ENCODE measurements around the gene ALDH1A2. TPM values are rescaled to one million over a fixed set of nuclear protein-coding genes. Genes with fewer than 3 reads are reported as not detected.

ALDH1A2 gene
- total and polyA plus RNA-seq, 4 donors: 3.6 to 28.4 (median 9.5) TPM

GRCh38 chr15:58062983-58063382 is 2.5 kb downstream of the ALDH1A2 start:
- H3K27me3 ChIP-seq (ENCODE audit: control insufficient read depth in 3 of 3, insufficient read depth in 3 of 3, low read length in 2 of 3): peaks cover 0 to 37% (median 23%) of the 10 kb centered on the region in 3 donors
- no peaks in the 10 kb centered on the region for H3K36me3 ChIP-seq (ENCODE audit: control insufficient read depth in 4 of 4, insufficient read depth in 4 of 4, low read length in 4 of 4)
- no peak overlapping the region for H3K27ac ChIP-seq (ENCODE audit: low read depth in 1 of 2, low read length in 1 of 2)
- 83 to 87% methylated on average over 4 of the region's 4 CpGs for WGBS, 2 donors
- H3K9me3 ChIP-seq (ENCODE audit: control insufficient read depth in 4 of 4, insufficient read depth in 3 of 4, low read length in 3 of 4): peaks cover 0 to 8% (median 0%) of the 10 kb centered on the region in 4 donors
- ATAC-seq (ENCODE audit: insufficient read depth, low FRiP score) (no peak), DNase-seq (no peak)
- H3K4me1 ChIP-seq (ENCODE audit: control insufficient read depth in 5 of 5, insufficient read depth in 5 of 5, low read length in 5 of 5): peaks cover 0 to 14% (median 4%) of the 10 kb centered on the region in 5 donors
- TF ChIP-seq CTCF (IDR thresholded peaks at IDR 0.05; ENCODE audit: control extremely low read depth, extremely low read depth): no peak
- no peak overlapping the region for H3K4me3 ChIP-seq
- no peak overlapping the region for H3K9ac ChIP-seq (ENCODE audit: insufficient read depth in 1 of 2, low read length in 2 of 2)

- Histone ChIP-seq H3K27me3 (ENCODE audit: control insufficient read depth in 3 of 3, insufficient read depth in 3 of 3, low read length in 2 of 3) (peaks cover 0 to 37% (median 23%) of the 10 kb centered on the region in 3 donors), H3K4me3 (no peak overlapping the region), H3K9ac (ENCODE audit: insufficient read depth in 1 of 2, low read length in 2 of 2) (no peak overlapping the region), H3K4me1 (ENCODE audit: control insufficient read depth in 5 of 5, insufficient read depth in 5 of 5, low read length in 5 of 5) (peaks cover 0 to 14% (median 4%) of the 10 kb centered on the region in 5 donors), H3K27ac (ENCODE audit: low read depth in 1 of 2, low read length in 1 of 2) (peak overlapping the region in 1 of 2 donors; percentile 33), H3K9me3 (ENCODE audit: control insufficient read depth in 4 of 4, insufficient read depth in 3 of 4, low read length in 3 of 4) (peaks cover 0 to 8% (median 0%) of the 10 kb centered on the region in 4 donors), H3K36me3 (ENCODE audit: control insufficient read depth in 4 of 4, insufficient read depth in 4 of 4, low read length in 4 of 4) (no peaks in the 10 kb centered on the region)
- peak in 1 of 3 donors; percentile 40 for DNase-seq
- no peak for ATAC-seq (ENCODE audit: insufficient read depth, low FRiP score)
- WGBS, 2 donors: 54 to 58% methylated on average over 5 of the region's 5 CpGs
- no peak for TF ChIP-seq CTCF (IDR thresholded peaks at IDR 0.05; ENCODE audit: control extremely low read depth, extremely low read depth)
These were observed 3.3 kb downstream of the ALDH1A2 start for GRCh38 chr15:58062175-58062574.

- H3K4me3 ChIP-seq: no peak overlapping the region
- H3K4me1 ChIP-seq (ENCODE audit: control insufficient read depth in 5 of 5, insufficient read depth in 5 of 5, low read length in 5 of 5): peaks cover 0 to 8% (median 0%) of the 10 kb centered on the region in 5 donors
- peaks cover 0 to 6% (median 0%) of the 10 kb centered on the region in 4 donors for H3K9me3 ChIP-seq (ENCODE audit: control insufficient read depth in 4 of 4, insufficient read depth in 3 of 4, low read length in 3 of 4)
- no peak for DNase-seq
- no peak overlapping the region for H3K27ac ChIP-seq (ENCODE audit: low read depth in 1 of 2, low read length in 1 of 2)
- H3K9ac ChIP-seq (ENCODE audit: insufficient read depth in 1 of 2, low read length in 2 of 2): no peak overlapping the region
- H3K36me3 ChIP-seq (ENCODE audit: control insufficient read depth in 4 of 4, insufficient read depth in 4 of 4, low read length in 4 of 4): no peaks in the 10 kb centered on the region
- peaks cover 0 to 37% (median 23%) of the 10 kb centered on the region in 3 donors for H3K27me3 ChIP-seq (ENCODE audit: control insufficient read depth in 3 of 3, insufficient read depth in 3 of 3, low read length in 2 of 3)
- WGBS, 2 donors: 95% methylated on average over 1 of the region's 1 CpG
- no peak for ATAC-seq (ENCODE audit: insufficient read depth, low FRiP score)
- TF ChIP-seq CTCF (IDR thresholded peaks at IDR 0.05; ENCODE audit: control extremely low read depth, extremely low read depth): no peak
These were observed 4.9 kb downstream of the ALDH1A2 start for GRCh38 chr15:58060575-58060974.

GRCh38 chr15:58058729-58059128 is 6.8 kb downstream of the ALDH1A2 start:
- TF ChIP-seq CTCF (IDR thresholded peaks at IDR 0.05; ENCODE audit: control extremely low read depth, extremely low read depth): no peak
- no peak overlapping the region for H3K9ac ChIP-seq (ENCODE audit: insufficient read depth in 1 of 2, low read length in 2 of 2)
- WGBS, 2 donors: 47 to 51% methylated on average over 2 of the region's 2 CpGs
- H3K36me3 ChIP-seq (ENCODE audit: control insufficient read depth in 4 of 4, insufficient read depth in 4 of 4, low read length in 4 of 4): no peaks in the 10 kb centered on the region
- DNase-seq: no peak
- peaks cover 0 to 24% (median 8%) of the 10 kb centered on the region in 3 donors for H3K27me3 ChIP-seq (ENCODE audit: control insufficient read depth in 3 of 3, insufficient read depth in 3 of 3, low read length in 2 of 3)
- H3K27ac ChIP-seq (ENCODE audit: low read depth in 1 of 2, low read length in 1 of 2): no peak overlapping the region
- H3K4me3 ChIP-seq: no peak overlapping the region
- peaks cover 0 to 15% (median 0%) of the 10 kb centered on the region in 5 donors for H3K4me1 ChIP-seq (ENCODE audit: control insufficient read depth in 5 of 5, insufficient read depth in 5 of 5, low read length in 5 of 5)
- no peak for ATAC-seq (ENCODE audit: insufficient read depth, low FRiP score)
- H3K9me3 ChIP-seq (ENCODE audit: control insufficient read depth in 4 of 4, insufficient read depth in 3 of 4, low read length in 3 of 4): no peaks in the 10 kb centered on the region

All from lung (tissue), 12 donors.